ENCODE measurements around the gene HOXC4.

The HOXC4 gene

GRCh38 chr12:54029529-54030441 lies 23.9 kb upstream of the HOXC4 start:
- no peak for DNase-seq

DNA sequence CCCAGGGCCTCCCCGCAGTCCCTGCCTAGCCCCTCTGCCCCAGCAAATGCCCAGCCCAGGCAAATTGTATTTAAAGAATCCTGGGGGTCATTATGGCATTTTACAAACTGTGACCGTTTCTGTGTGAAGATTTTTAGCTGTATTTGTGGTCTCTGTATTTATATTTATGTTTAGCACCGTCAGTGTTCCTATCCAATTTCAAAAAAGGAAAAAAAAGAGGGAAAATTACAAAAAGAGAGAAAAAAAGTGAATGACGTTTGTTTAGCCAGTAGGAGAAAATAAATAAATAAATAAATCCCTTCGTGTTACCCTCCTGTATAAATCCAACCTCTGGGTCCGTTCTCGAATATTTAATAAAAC lies 23.2 kb upstream of the HOXC4 start:
- DNase-seq = no peak

DNA sequence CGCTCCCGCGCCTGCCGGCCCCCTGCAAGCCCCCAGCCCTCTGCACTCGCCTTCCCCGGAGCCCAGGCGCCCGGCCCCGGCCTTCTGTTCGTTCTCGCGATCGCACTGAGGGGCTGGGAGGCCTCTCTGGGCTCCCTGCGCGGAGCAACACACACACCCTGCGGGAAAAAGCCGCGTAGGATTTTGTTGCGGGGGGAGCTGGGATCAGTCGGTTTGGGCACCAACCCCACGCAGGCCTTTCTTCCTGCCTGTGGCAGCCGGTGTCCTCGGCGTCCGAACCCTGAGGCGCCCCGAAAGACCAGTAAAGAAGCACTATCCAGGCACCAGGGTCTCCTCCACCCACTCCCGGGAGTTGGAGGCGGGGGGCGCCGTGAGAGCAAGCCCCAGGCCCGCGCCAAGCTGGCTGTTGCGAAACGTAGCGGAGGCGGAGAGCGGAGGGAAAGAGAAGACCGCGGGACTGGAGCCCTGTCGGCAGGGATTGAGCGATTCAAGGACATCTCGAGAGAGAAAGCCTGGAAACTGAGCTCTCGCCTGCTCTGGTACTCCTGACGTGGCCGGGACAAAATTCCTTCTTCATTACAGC lies 22.7 kb upstream of the HOXC4 start:
- no peak for DNase-seq

DNA sequence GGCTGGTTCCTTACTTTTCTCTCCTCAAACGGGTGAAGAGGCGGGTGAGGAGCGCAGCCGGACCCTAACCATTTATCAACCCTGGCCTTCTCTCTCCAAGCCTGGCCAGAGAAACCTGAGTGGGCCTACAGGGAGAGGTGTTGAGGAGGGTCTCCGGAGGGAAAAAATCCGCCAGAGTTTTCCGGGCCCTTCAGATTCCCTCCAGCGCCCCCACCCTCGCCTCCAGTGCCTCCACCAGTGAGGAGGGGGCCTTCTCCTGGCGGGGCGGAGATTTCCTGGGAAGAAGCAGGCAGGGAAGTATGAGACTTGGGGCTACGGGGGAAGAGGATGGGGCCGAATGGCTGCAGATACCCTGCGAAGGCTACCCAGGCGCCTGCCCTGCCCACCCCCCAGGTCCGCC lies 22.2 kb upstream of the HOXC4 start:
- no peak for DNase-seq

GRCh38 chr12:54032086-54032619 lies 21.5 kb upstream of the HOXC4 start:
- DNase-seq = no peak

DNA sequence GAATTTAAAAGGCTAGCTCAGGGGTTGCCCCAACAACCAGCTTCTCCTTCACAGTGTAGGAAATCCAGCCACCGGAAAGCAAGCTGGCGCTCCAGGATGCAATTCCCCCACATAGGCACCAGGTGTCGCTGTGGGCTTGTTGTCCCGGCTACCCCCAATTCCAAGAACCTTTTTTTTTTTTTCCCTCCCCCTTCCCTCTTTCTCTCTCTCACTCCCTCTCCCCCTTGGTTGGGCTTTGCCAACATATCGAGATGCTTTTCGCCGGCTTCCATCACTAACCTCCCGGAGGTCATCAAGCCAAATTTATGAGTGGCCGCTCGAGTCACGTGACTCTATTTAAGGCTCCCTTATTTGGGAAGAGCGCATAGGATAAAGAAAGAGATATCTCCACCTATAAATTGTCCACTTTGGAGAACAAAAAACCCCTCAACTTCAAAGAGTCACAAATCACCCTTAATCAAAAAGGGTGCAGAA lies 21.0 kb upstream of the HOXC4 start, which contains the start of gene HOXC5:
HOXC5 (plus strand) TSS at position 424 of the 474 bp plus-strand sequence. CDS start 73 bp downstream, outside the sequence.
- peak; percentile 85 for DNase-seq

DNA sequence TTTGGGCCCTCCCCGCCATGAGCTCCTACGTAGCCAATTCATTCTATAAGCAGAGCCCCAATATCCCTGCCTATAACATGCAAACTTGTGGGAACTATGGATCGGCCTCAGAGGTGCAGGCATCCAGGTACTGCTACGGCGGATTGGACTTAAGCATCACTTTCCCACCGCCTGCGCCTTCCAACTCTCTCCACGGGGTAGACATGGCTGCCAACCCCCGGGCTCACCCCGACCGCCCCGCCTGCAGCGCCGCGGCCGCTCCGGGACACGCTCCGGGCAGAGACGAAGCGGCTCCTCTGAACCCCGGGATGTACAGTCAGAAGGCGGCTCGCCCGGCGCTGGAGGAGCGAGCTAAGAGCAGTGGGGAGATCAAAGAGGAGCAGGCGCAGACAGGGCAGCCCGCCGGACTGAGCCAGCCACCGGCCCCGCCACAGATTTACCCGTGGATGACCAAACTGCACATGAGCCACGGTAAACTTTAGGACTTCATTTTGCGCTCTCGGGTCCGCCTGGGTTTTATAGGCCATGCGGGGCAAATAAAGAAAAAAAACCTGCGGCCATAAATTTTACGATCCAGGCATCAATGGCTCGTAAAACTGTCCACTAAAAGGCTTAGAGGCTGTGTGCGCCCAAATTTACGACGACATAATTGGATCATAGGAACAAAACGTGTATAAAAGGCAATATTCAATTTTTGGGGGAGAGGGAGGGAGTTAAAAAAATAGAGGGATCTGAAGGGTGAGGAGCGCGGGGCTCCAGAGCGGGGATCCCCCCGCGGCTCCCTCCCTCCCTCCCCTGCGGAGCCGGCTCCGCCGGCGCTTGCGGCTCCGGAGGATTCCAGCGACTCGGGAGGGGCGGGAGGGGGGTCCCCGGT lies 20.3 kb upstream of the HOXC4 start:
- DNase-seq = no peak

DNA sequence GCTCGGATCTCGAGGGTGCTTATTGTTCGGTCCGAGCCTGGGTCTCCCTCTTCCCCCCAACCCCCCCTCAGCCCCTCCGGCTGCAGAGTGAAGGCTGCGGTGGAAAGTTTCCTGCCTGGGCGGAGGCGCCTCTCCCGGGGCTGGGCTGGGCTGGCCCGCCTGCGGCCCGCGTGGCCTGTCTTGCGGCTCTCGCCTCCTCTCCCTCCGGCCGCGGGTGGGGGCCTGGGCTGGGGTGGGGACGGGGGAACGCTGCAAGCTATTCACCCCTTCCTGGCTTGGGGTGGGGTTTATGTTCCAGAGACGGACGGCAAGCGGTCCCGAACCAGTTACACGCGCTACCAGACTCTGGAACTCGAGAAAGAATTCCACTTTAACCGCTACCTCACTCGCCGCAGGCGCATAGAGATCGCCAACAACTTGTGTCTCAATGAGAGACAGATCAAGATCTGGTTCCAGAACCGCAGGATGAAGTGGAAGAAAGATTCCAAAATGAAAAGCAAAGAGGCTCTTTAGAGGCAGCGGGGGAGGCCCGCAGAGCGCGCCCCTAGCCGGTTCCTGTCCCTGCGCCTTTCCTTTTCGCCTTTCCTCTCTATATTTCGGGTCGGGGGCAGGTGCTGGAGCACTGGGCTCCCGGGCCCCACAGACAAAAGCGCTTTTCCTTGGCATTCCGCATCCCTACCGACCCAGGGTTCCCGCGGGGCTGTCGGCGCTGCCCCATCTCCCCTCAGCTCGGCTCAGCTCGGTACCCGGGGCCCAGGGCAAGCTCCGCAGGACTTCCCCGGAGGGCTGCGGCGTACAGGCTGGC lies 19.5 kb upstream of the HOXC4 start:
- no peak for DNase-seq

- DNase-seq = no peak
These were observed 18.8 kb upstream of the HOXC4 start for GRCh38 chr12:54034785-54035310.

DNA sequence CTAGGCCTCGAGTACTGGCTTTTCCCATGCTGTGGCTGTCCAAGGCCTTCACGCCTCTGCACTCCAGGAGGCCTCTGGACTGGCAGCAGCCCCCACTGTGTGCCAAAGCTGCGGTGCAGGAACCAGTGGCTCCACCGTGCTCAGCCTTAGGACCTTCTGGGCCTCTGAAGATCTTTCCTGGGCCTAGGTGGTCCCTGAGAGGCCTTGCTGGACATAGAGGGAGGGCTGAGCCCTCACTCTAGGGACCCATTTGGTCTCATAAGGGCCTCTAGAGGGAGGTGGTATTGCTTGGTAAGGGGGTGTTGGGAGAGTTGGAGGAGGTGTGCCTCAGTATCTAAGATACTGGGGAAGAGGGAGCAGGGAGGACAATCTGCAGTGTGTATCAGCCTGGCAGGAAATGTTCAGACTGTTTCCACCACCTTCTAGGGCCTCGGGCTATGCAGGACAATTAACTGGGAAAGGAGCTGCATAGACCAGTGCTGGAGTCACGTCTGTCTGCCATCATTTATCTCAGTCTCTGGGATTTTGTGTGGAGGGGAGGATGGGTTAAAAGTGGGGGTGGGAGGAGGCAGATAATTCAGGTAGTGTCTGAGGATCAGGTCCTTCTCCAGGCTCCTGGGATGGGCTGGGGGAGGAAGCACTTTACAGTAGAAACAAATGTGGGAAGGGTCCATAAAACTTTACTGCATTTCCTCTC lies 17.9 kb upstream of the HOXC4 start:
- no peak for DNase-seq

- DNase-seq = no peak
These were observed 16.8 kb upstream of the HOXC4 start for GRCh38 chr12:54036620-54037359.

GRCh38 chr12:54037360-54038283 lies 16.0 kb upstream of the HOXC4 start:
- DNase-seq = no peak

DNA sequence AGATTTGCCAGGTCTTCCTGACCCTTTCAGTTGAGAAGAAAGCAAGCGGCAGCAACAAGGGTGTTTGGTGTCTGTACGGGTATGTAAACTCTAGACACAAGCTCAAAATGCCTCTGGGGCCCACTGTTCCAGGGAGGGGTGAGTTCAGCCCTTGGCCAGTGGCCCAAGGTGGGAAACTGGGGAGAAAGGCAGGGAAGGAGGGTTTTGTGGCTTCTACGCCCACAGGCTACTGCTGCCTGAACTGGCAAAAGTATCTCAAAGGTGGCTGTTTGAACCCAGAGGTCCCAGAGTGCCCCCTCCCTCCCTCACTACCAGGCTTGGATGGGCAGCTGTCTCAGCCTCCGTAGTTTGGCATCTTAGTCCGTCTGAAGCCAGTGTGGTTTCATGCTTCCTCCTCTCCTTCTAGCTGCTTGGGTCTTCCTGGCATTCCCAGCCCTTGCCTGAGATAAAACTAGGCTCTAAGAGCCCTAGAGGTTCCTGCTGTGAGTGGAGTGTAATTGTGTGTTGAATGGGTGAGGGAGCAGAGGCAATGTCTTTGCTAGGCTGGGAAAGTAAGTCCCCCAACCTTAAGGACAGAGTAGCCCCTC lies 15.3 kb upstream of the HOXC4 start:
- DNase-seq = no peak

DNA sequence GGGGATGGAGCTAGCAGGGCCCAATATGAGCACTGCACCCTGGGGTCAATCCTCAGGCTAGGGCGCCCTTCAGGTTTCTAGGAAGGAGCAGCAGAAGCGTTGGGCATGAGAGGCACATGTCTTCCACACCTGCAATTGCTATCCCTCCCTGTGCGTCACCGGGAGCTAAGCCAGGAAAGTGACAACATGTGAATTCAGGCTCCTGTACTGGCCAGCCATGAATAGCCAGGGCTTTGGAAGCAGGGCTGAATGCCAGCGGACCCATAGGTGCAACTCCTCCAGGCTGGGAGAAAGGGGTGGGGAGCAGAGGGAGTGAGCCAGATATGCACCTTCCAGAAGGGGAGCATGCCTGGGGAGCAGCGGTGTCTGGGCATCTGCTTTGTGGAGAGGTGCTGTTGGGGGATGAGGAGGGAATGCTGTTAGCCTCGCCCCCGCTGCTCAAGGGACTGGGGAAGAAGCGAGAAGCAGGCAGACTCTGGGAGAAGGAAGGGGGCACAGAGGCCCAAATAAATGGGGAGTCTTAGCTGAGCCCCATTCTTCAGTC lies 14.7 kb upstream of the HOXC4 start:
- no peak for DNase-seq

DNA sequence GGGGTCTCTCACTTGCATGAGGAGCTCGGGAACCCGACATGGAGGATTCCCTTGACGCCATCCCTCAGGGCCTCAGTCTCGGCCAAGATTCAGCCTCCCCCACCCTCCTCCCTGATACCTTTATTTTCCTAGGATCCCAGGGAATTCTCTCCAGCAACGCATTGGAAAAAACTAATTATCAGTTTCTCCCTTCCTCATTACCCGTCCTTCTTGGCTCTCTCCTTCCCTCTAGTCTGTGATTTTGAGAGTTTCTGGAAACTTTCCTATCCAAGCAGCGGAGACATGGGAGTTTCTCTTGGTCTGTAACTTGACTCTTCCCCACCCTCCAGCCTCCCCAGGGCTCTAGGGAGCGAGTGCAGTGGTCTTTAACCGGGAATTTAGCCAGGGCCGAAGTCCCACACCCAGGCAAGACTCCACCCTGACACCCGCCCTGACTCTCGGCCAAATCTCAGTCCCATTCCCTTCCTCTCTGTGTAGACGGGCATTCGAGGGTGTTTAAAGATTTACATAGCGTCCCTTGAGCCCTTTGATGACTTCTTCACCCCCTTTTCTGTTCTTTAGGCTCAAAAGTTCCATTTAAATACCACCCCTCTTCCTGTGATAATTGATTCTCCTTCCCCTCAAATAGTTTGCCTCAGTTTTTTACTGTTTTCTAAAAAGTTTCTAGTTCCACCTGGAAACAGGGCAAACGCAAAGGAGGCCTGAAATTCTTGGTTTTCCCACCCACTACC lies 14.1 kb upstream of the HOXC4 start:
- no peak for DNase-seq

DNA sequence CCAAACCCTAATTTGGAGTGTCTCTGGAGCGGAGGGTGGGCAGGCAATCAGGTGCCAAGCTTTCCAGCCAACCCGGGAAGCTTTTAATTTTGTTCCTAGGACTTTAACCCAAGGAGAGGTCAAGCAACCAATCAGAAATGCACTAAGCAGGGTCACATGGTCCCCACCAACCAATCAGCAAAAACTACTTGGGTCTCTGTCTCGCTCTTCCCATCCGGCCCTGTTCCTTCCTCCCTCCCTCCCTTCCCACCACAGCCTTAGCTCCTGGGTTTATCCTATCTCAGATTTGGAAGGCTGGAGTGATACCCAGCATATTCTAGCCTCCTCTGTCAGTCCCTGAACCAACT lies 13.5 kb upstream of the HOXC4 start:
- DNase-seq = no peak

DNA sequence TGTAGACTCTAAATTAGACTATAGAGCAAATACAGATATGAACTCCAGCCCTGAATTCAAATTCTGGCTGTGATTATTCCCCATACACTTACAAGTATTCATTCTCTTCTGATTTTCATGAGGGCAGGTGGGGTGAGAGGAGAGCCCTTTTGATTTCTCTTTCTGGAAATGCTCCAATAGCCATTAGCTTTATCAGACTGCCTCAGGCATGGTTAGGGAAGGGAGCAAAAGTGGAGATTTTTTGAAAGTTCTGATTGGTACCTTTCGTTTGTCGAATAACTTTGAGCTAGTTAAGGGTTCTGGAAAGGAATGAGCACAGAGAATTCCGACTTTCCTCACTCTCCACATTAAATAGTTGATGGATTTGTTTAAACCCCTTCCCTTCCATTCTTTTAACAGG lies 13.0 kb upstream of the HOXC4 start:
- no peak for DNase-seq

DNA sequence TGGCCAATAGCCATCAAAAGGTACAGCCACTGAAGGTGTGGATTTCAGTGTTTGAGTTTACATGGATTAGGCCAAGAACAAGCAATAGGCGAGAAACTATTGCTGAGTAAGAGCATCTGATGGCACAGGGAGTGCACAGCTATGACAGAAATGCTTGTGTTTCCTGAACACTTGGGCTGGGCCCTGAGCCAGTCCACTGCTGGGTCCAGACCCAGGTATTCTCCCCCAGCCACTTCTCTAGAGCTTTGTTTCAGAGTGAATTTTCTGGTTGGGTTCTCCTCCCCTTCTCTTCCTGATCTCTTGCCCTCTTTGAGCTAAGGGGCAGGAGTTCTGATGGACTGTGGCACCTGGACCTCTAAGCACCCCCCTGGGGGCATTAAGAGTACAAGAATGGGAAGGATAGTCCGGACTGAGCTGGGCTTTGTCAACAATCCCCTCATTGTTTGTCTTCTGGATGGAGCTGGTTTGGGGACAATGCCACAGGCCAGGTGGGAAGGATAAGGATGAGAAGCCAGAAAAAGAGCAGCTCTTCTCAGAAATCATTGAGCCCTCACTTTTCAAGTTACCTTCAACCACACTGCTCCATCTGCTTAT lies 12.4 kb upstream of the HOXC4 start:
- no peak for DNase-seq
